Testis (tissue), 2 donors: Measurements from ENCODE around the gene GALNT15.

Source experiments
- POLR2A ChIP-seq: fragments of 450-650 bp; IDR thresholded peaks from one replicate; pipeline ENCODE4 v1.6.1; 2017; ENCODE audit warnings: antibody characterized with exemption, mild to moderate bottlenecking, moderate library complexity
- TF ChIP-seq, protein P1 (sequence below), 3 experiments: fragments of 450-650 bp in 2 of 3; fragments of 200-600 bp in 1 of 3; sonication (generic) in 1 of 3; IDR thresholded peaks; one replicate each; pipeline ENCODE4 v1.5.1; 2016 to 2019; ENCODE audit warnings: antibody characterized with exemption in 3 of 3, mild to moderate bottlenecking in 2 of 3, moderate library complexity in 1 of 3

DNA sequence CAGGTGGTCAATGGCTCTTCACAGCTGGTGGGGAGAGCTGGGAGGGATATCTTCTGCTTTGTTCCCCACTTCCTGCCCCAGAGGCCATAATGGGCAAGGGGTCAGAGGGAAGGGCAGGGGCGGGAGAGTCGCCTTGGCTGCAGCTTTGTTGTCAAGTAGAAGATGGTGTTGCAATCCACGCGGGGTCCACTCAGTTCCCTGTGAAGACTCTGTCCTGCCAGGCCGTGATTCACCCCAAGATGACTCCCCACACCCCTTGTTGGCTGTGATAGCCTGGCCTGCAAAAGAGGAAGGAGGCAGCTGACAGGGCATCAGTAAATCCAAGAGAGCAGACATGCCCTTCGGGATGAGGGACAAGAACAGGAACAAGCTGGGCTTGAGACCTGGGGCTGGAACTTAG lies 6.9 kb downstream of the GALNT15 start:
- TF ChIP-seq, protein P1, sequence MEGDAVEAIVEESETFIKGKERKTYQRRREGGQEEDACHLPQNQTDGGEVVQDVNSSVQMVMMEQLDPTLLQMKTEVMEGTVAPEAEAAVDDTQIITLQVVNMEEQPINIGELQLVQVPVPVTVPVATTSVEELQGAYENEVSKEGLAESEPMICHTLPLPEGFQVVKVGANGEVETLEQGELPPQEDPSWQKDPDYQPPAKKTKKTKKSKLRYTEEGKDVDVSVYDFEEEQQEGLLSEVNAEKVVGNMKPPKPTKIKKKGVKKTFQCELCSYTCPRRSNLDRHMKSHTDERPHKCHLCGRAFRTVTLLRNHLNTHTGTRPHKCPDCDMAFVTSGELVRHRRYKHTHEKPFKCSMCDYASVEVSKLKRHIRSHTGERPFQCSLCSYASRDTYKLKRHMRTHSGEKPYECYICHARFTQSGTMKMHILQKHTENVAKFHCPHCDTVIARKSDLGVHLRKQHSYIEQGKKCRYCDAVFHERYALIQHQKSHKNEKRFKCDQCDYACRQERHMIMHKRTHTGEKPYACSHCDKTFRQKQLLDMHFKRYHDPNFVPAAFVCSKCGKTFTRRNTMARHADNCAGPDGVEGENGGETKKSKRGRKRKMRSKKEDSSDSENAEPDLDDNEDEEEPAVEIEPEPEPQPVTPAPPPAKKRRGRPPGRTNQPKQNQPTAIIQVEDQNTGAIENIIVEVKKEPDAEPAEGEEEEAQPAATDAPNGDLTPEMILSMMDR (IDR thresholded peaks at IDR 0.05) = no peak
- TF ChIP-seq POLR2A = no peak
